WTC11 (cell line): Measurements from ENCODE around the gene MANBA. TPM values are rescaled to one million over a fixed set of nuclear protein-coding genes. Genes with fewer than 3 reads are reported as not detected.

Experiments used
- ATAC-seq: fragments of 200-7000 bp; cut with Tn5 transposase; 2 replicates; pipeline ENCODE4 v1.10.0; 2021; ENCODE audit warnings: mild to moderate bottlenecking, moderate library complexity
- CTCF ChIA-PET: fragments of 300-600 bp; sonication (Branson Sonifier 250); formaldehyde crosslinking; loops from one replicate; lab custom pipeline; 2021; ENCODE audit warnings: antibody characterized with exemption; lab: Charles Lee
- POLR2A ChIA-PET: fragments of 350-600 bp; sonication (Branson Sonifier 250); formaldehyde crosslinking; loops from one replicate; lab custom pipeline; 2021; ENCODE audit warnings: antibody characterized with exemption; lab: Charles Lee
- DNase-seq: peaks from one replicate; pipeline ENCODE4 v3.0.0; 2021; ENCODE audit warnings: low spot score
- H3K27ac Mint-ChIP-seq: 2 replicates; pipeline ENCODE4 v1.8.0; 2021; ENCODE audit warnings: mixed read lengths
- H3K27me3 Mint-ChIP-seq: 2 replicates; pipeline ENCODE4 v1.8.0; 2021; ENCODE audit warnings: low read depth, mild to moderate bottlenecking, moderate library complexity, mixed read lengths
- H3K36me3 Mint-ChIP-seq: 2 replicates; pipeline ENCODE4 v1.8.0; 2021; ENCODE audit warnings: mixed read lengths
- H3K4me1 Mint-ChIP-seq: 2 replicates; pipeline ENCODE4 v1.8.0; 2022; ENCODE audit warnings: mixed read lengths
- H3K4me3 Mint-ChIP-seq: 2 replicates; pipeline ENCODE4 v1.8.0; 2021; ENCODE audit warnings: mild to moderate bottlenecking, moderate library complexity, mixed read lengths
- H3K9me3 Mint-ChIP-seq: 2 replicates; pipeline ENCODE4 v1.8.0; 2021; ENCODE audit warnings: mixed read lengths
- CBFB ChIP-seq: sonication (generic); formaldehyde crosslinking; IDR thresholded peaks from 2 replicates; pipeline ENCODE4 v1.8.1; 2022; ENCODE audit warnings: mild to moderate bottlenecking, low read depth, missing genetic modification reagents
- CREM ChIP-seq: sonication (generic); formaldehyde crosslinking; IDR thresholded peaks from 2 replicates; pipeline ENCODE4 v1.8.1; 2022; ENCODE audit warnings: mild to moderate bottlenecking, missing genetic modification reagents, moderate library complexity
- ELF4 ChIP-seq: sonication (generic); formaldehyde crosslinking; IDR thresholded peaks from 2 replicates; pipeline ENCODE4 v1.8.1; 2022; ENCODE audit warnings: low read depth, mild to moderate bottlenecking, moderate library complexity, missing genetic modification reagents
- GRHL2 ChIP-seq: fragments of 250-450 bp; sonication (Bioruptor Pico); IDR thresholded peaks from 2 replicates; pipeline ENCODE4 v1.8.0; 2022; ENCODE audit warnings: mild to moderate bottlenecking, moderate library complexity; ENCODE audit not compliant: insufficient replicate concordance, severe bottlenecking
- NFE2L1 ChIP-seq: sonication (generic); formaldehyde crosslinking; IDR thresholded peaks from 2 replicates; pipeline ENCODE4 v1.8.1; 2023; ENCODE audit warnings: missing genetic modification reagents
- TEAD1 ChIP-seq: sonication (generic); formaldehyde crosslinking; IDR thresholded peaks from 2 replicates; pipeline ENCODE4 v1.8.0; 2022; ENCODE audit warnings: mild to moderate bottlenecking, missing genetic modification reagents
- ZNF219 ChIP-seq: sonication (generic); formaldehyde crosslinking; IDR thresholded peaks from 2 replicates; pipeline ENCODE4 v1.8.0; 2023; ENCODE audit warnings: missing genetic modification reagents, mild to moderate bottlenecking, borderline replicate concordance
- ZNF232 ChIP-seq: sonication (generic); formaldehyde crosslinking; IDR thresholded peaks from 2 replicates; pipeline ENCODE4 v1.8.0; 2022; ENCODE audit warnings: mild to moderate bottlenecking, missing genetic modification reagents
- ZNF317 ChIP-seq: sonication (generic); formaldehyde crosslinking; IDR thresholded peaks from 2 replicates; pipeline ENCODE4 v1.8.1; 2023; ENCODE audit warnings: low read depth, mild to moderate bottlenecking, moderate library complexity, missing genetic modification reagents, borderline replicate concordance
- ZNF416 ChIP-seq: fragments of 250-450 bp; sonication (Bioruptor Pico); IDR thresholded peaks from 2 replicates; pipeline ENCODE4 v1.9.0; 2021; ENCODE audit warnings: mild to moderate bottlenecking, inconsistent platforms
- ZNF423 ChIP-seq: fragments of 250-450 bp; sonication (Bioruptor Pico); IDR thresholded peaks from 2 replicates; pipeline ENCODE4 v2.1.2; 2022; ENCODE audit warnings: mild to moderate bottlenecking, moderate library complexity
- total RNA-seq: library from RNA; stranded (reverse); gene quantifications from 3 replicates; pipeline ENCODE4 v1.2.3, GENCODE V29; 2021
- TF ChIP-seq, protein P1 (sequence below): sonication (generic); formaldehyde crosslinking; IDR thresholded peaks from 2 replicates; pipeline ENCODE4 v1.8.0; 2022; ENCODE audit warnings: missing genetic modification reagents
- TF ChIP-seq, protein P2 (sequence below): fragments of 250-450 bp; sonication (Bioruptor Pico); IDR thresholded peaks from 2 replicates; pipeline ENCODE4 v1.9.0; 2021; ENCODE audit warnings: moderate library complexity, mild to moderate bottlenecking, inconsistent platforms, borderline replicate concordance
- TF ChIP-seq, protein P3 (sequence below): sonication (generic); formaldehyde crosslinking; IDR thresholded peaks from 2 replicates; pipeline ENCODE4 v1.8.0; 2022; ENCODE audit warnings: mild to moderate bottlenecking, missing genetic modification reagents
- TF ChIP-seq, protein P4 (sequence below): sonication (generic); formaldehyde crosslinking; IDR thresholded peaks from 2 replicates; pipeline ENCODE4 v1.8.1; 2022; ENCODE audit warnings: low read depth, missing genetic modification reagents, borderline replicate concordance
- TF ChIP-seq, protein P5 (sequence below): sonication (generic); formaldehyde crosslinking; IDR thresholded peaks from 2 replicates; pipeline ENCODE4 v1.8.0; 2022; ENCODE audit warnings: mild to moderate bottlenecking, missing genetic modification reagents
- TF ChIP-seq, protein P6 (sequence below): fragments of 250-450 bp; sonication (Bioruptor Pico); IDR thresholded peaks from 2 replicates; pipeline ENCODE4 v1.8.0; 2021; ENCODE audit warnings: mild to moderate bottlenecking
- TF ChIP-seq, protein P7 (sequence below): sonication (generic); formaldehyde crosslinking; IDR thresholded peaks from 2 replicates; pipeline ENCODE4 v1.8.1; 2022; ENCODE audit warnings: missing genetic modification reagents, borderline replicate concordance
- TF ChIP-seq, protein P8 (sequence below): sonication (generic); formaldehyde crosslinking; IDR thresholded peaks from 2 replicates; pipeline ENCODE4 v1.8.1; 2023; ENCODE audit warnings: mild to moderate bottlenecking, missing genetic modification reagents, moderate library complexity
- TF ChIP-seq, protein P9 (sequence below): sonication (generic); formaldehyde crosslinking; IDR thresholded peaks from 2 replicates; pipeline ENCODE4 v1.8.1; 2022; ENCODE audit warnings: low read depth, mild to moderate bottlenecking, moderate library complexity, missing genetic modification reagents, borderline replicate concordance

The MANBA gene
- total RNA-seq, 1 experiment from 2014 or later = 35.1 TPM

DNA sequence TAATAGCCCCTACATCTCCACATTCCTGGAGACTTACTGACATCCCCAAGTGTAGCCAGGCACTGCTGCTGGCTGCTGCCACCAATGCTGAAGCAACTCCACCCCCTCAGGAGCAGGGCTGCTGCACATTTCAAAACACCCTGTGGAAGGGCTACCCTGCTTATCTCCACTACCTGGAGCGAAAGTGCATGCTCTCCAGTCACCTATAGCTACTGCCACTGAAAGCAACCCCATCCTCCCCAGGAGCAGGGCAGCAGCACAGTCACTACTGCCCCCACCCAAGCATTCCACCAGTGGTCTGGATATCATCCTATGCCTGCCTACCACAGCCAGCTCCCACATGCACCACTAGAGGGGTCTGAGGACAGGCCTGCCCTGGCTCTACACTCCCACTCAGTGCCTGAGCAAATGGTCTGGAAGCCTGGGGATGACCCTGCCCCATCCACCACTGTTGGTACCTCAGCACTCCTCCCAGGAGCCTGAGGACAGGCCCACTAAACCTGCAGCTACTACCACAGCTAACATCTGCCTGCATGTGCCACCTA is 55.3 kb downstream of the MANBA start (continued):
- TF ChIP-seq, protein P1, sequence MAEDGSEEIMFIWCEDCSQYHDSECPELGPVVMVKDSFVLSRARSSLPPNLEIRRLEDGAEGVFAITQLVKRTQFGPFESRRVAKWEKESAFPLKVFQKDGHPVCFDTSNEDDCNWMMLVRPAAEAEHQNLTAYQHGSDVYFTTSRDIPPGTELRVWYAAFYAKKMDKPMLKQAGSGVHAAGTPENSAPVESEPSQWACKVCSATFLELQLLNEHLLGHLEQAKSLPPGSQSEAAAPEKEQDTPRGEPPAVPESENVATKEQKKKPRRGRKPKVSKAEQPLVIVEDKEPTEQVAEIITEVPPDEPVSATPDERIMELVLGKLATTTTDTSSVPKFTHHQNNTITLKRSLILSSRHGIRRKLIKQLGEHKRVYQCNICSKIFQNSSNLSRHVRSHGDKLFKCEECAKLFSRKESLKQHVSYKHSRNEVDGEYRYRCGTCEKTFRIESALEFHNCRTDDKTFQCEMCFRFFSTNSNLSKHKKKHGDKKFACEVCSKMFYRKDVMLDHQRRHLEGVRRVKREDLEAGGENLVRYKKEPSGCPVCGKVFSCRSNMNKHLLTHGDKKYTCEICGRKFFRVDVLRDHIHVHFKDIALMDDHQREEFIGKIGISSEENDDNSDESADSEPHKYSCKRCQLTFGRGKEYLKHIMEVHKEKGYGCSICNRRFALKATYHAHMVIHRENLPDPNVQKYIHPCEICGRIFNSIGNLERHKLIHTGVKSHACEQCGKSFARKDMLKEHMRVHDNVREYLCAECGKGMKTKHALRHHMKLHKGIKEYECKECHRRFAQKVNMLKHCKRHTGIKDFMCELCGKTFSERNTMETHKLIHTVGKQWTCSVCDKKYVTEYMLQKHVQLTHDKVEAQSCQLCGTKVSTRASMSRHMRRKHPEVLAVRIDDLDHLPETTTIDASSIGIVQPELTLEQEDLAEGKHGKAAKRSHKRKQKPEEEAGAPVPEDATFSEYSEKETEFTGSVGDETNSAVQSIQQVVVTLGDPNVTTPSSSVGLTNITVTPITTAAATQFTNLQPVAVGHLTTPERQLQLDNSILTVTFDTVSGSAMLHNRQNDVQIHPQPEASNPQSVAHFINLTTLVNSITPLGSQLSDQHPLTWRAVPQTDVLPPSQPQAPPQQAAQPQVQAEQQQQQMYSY = no peak
- TF ChIP-seq, protein P2, sequence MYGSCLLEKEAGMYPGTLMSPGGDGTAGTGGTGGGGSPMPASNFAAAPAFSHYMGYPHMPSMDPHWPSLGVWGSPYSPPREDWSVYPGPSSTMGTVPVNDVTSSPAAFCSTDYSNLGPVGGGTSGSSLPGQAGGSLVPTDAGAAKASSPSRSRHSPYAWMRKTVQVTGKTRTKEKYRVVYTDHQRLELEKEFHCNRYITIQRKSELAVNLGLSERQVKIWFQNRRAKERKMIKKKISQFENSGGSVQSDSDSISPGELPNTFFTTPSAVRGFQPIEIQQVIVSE (CRISPR knock-in tag) = no peak
- no peak for TF ChIP-seq ZNF416
- TF ChIP-seq, protein P3, sequence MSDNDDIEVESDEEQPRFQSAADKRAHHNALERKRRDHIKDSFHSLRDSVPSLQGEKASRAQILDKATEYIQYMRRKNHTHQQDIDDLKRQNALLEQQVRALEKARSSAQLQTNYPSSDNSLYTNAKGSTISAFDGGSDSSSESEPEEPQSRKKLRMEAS (CRISPR knock-in tag) = no peak
- TF ChIP-seq ZNF219 (CRISPR knock-in tag) = no peak
- no peak for TF ChIP-seq ZNF423 (CRISPR knock-in tag)
- no peak for TF ChIP-seq ELF4
- TF ChIP-seq TEAD1 = no peak

DNA sequence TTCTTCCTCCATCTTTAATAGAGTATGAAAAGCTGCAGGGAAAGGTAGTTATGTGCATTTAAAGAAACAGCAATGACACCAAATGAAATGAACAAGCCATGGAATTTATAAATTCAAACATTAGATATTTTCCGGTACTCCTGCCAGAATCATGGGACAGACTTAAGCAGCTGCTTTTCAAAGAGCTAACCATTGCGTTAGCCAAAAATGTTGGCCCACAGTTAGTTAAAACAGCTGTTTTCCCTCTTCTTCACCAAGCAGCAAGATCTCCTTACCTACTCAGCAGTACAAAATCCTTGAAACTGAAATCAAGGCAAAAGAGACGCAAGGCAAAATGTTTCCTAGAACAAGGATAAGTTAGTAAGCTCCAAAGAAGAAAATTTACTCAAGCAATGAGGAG is 64.0 kb downstream of the MANBA start:
- ChIA-PET POLR2A (interaction anchor here (0.6 kb wide), 1 partner anchor 24 kb away, joined by 4 read pairs; no protein-coding TSS in a partner anchor), CTCF (interaction anchor here (0.6 to 1.0 kb wide), 2 partner anchors 266 to 336 kb away, joined by 3 read pairs; no protein-coding TSS in a partner anchor)
- Mint-ChIP-seq H3K27ac (no peak overlapping the region), H3K27me3 (no peaks in the 10 kb centered on the region), H3K4me3 (no peak overlapping the region), H3K36me3 (peaks cover 6% of the 10 kb centered on the region), H3K4me1 (no peaks in the 10 kb centered on the region), H3K9me3 (peaks cover 5% of the 10 kb centered on the region)
- TF ChIP-seq CBFB (CRISPR knock-in tag) (no peak), GRHL2 (CRISPR knock-in tag) (no peak), NFE2L1 (no peak), ZNF232 (CRISPR knock-in tag) (no peak), ZNF219 (CRISPR knock-in tag) (no peak), ZNF317 (CRISPR knock-in tag) (no peak)
- TF ChIP-seq, protein P4, sequence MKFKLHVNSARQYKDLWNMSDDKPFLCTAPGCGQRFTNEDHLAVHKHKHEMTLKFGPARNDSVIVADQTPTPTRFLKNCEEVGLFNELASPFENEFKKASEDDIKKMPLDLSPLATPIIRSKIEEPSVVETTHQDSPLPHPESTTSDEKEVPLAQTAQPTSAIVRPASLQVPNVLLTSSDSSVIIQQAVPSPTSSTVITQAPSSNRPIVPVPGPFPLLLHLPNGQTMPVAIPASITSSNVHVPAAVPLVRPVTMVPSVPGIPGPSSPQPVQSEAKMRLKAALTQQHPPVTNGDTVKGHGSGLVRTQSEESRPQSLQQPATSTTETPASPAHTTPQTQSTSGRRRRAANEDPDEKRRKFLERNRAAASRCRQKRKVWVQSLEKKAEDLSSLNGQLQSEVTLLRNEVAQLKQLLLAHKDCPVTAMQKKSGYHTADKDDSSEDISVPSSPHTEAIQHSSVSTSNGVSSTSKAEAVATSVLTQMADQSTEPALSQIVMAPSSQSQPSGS (CRISPR knock-in tag) = no peak
- DNase-seq (no peak), ATAC-seq (no peak)

DNA sequence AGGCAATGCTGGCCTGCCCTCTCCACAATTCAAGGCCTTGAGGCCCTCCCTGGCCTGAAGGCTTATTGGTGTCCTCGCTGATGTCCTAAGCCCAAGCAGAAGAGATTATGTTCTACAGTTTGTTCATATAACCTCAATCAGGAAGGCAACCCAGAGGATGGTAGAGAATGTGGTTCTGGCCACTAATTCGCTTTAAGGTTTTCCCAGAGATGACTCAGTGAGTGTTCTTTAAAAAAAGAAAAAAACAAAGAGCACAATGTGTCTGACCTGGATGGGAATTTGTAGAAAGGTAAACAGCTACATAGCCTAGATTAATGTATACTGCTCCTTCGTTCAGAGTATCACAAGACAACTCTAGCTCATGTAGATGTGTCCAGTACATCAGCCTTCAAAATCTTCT is 66.0 kb downstream of the MANBA start:
- H3K36me3 Mint-ChIP-seq = peaks cover 2% of the 10 kb centered on the region
- H3K9me3 Mint-ChIP-seq = no peaks in the 10 kb centered on the region
- no peak overlapping the region for H3K27ac Mint-ChIP-seq
- DNase-seq = no peak
- no peaks in the 10 kb centered on the region for H3K4me1 Mint-ChIP-seq
- ChIA-PET POLR2A (no interaction called here), CTCF (no interaction called here)
- ATAC-seq = no peak
- no peak overlapping the region for H3K4me3 Mint-ChIP-seq
- no peaks in the 10 kb centered on the region for H3K27me3 Mint-ChIP-seq
- TF ChIP-seq, protein P5, sequence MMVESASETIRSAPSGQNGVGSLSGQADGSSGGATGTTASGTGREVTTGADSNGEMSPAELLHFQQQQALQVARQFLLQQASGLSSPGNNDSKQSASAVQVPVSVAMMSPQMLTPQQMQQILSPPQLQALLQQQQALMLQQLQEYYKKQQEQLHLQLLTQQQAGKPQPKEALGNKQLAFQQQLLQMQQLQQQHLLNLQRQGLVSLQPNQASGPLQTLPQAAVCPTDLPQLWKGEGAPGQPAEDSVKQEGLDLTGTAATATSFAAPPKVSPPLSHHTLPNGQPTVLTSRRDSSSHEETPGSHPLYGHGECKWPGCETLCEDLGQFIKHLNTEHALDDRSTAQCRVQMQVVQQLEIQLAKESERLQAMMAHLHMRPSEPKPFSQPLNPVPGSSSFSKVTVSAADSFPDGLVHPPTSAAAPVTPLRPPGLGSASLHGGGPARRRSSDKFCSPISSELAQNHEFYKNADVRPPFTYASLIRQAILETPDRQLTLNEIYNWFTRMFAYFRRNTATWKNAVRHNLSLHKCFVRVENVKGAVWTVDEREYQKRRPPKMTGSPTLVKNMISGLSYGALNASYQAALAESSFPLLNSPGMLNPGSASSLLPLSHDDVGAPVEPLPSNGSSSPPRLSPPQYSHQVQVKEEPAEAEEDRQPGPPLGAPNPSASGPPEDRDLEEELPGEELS = no peak
- TF ChIP-seq, protein P6, sequence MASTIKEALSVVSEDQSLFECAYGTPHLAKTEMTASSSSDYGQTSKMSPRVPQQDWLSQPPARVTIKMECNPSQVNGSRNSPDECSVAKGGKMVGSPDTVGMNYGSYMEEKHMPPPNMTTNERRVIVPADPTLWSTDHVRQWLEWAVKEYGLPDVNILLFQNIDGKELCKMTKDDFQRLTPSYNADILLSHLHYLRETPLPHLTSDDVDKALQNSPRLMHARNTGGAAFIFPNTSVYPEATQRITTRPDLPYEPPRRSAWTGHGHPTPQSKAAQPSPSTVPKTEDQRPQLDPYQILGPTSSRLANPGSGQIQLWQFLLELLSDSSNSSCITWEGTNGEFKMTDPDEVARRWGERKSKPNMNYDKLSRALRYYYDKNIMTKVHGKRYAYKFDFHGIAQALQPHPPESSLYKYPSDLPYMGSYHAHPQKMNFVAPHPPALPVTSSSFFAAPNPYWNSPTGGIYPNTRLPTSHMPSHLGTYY = no peak
- TF ChIP-seq CREM (CRISPR knock-in tag) (no peak), TEAD1 (no peak)
- TF ChIP-seq, protein P7, sequence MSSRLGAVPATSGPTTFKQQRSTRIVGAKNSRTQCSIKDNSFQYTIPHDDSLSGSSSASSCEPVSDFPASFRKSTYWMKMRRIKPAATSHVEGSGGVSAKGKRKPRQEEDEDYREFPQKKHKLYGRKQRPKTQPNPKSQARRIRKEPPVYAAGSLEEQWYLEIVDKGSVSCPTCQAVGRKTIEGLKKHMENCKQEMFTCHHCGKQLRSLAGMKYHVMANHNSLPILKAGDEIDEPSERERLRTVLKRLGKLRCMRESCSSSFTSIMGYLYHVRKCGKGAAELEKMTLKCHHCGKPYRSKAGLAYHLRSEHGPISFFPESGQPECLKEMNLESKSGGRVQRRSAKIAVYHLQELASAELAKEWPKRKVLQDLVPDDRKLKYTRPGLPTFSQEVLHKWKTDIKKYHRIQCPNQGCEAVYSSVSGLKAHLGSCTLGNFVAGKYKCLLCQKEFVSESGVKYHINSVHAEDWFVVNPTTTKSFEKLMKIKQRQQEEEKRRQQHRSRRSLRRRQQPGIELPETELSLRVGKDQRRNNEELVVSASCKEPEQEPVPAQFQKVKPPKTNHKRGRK (CRISPR knock-in tag) = no peak
- TF ChIP-seq, protein P8, sequence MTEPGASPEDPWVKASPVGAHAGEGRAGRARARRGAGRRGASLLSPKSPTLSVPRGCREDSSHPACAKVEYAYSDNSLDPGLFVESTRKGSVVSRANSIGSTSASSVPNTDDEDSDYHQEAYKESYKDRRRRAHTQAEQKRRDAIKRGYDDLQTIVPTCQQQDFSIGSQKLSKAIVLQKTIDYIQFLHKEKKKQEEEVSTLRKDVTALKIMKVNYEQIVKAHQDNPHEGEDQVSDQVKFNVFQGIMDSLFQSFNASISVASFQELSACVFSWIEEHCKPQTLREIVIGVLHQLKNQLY = no peak
- TF ChIP-seq, protein P9, sequence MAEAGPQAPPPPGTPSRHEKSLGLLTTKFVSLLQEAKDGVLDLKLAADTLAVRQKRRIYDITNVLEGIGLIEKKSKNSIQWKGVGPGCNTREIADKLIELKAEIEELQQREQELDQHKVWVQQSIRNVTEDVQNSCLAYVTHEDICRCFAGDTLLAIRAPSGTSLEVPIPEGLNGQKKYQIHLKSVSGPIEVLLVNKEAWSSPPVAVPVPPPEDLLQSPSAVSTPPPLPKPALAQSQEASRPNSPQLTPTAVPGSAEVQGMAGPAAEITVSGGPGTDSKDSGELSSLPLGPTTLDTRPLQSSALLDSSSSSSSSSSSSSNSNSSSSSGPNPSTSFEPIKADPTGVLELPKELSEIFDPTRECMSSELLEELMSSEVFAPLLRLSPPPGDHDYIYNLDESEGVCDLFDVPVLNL = no peak
